K562 (cell line): Measurements from ENCODE around the gene AIG1. TPM values are rescaled to one million over a fixed set of nuclear protein-coding genes. Genes with fewer than 3 reads are reported as not detected.

ENCODE experiments used
- ATAC-seq: fragments of 200-7000 bp; cut with Tn5 transposase; 3 replicates; pipeline ENCODE4 v1.9.1; 2020; ENCODE audit warnings: moderate library complexity
- BruUV-seq: library from RNA; stranded (reverse); fragments of 400-500 nt; replicated peaks from 2 replicates; lab custom pipeline; 2021; lab: Mats Ljungman, UMichigan
- CTCF ChIA-PET: fragments of 300-600 bp; formaldehyde crosslinking; extraction: SDS; loops from one replicate; lab custom pipeline; 2021; ENCODE audit warnings: low intra/inter-chr PET ratio; lab: Yijun Ruan, JAX
- POLR2A ChIA-PET: fragments of 300-600, 350-650 bp; sonication (Branson Sonifier 250); formaldehyde crosslinking; extraction: SDS; loops from one replicate; lab custom pipeline; 2021; ENCODE audit warnings: antibody characterized with exemption, inconsistent platforms; lab: Yijun Ruan, JAX
- DNase-seq, 4 experiments: peaks; one replicate each; pipeline versions ENCODE4 v3.0.0 to v3.0.0-alpha.2; 2011 to 2018; ENCODE audit warnings: low spot score in 3 of 4, mixed read lengths in 3 of 4; ENCODE audit errors: extremely low read depth in 1 of 4
- FAIRE-seq: peaks from 2 replicates; lab custom pipeline; 2011; peaks lifted over from hg19 to GRCh38; lab: Jason Lieb, UNC
- H2AFZ ChIP-seq: 2 replicates; pipeline ENCODE4 v1.6.0; 2011; ENCODE audit warnings: low read depth, low read length, control low read depth, inconsistent platforms
- H3K27ac ChIP-seq: fragments of 200-600 bp; 3 replicates; pipeline ENCODE4 v1.8.0; 2011; ENCODE audit warnings: low read depth, mild to moderate bottlenecking, control low read depth, inconsistent platforms, low read length, moderate library complexity, mixed read lengths; ENCODE audit errors: extremely low read depth
- H3K27me3 ChIP-seq, 2 experiments: fragments of 300-600 bp in 1 of 2; 2 replicates in 1 of 2; 3 replicates in 1 of 2; pipeline versions ENCODE4 v1.6.0 to v1.8.0; 2011; ENCODE audit warnings: inconsistent platforms in 2 of 2, low read length in 2 of 2, mild to moderate bottlenecking in 1 of 2, mixed read lengths in 1 of 2, moderate library complexity in 1 of 2; ENCODE audit not compliant: control insufficient read depth in 2 of 2, insufficient read depth in 2 of 2
- H3K36me3 ChIP-seq: fragments of 300-600 bp; 3 replicates; pipeline ENCODE4 v1.8.0; 2011; ENCODE audit warnings: mild to moderate bottlenecking, low read length, inconsistent platforms; ENCODE audit not compliant: control insufficient read depth, insufficient read depth
- H3K4me1 ChIP-seq, 2 experiments: fragments of 200-600 bp in 1 of 2; replicated peaks in 1 of 2; 2 replicates in 1 of 2; 3 replicates in 1 of 2; pipeline versions ENCODE4 v1.5.1 to v1.8.0; 2011; ENCODE audit warnings: inconsistent platforms in 2 of 2, low read length in 2 of 2, mild to moderate bottlenecking in 1 of 2, mixed read lengths in 1 of 2, moderate library complexity in 1 of 2; ENCODE audit not compliant: control insufficient read depth in 2 of 2, insufficient read depth in 2 of 2
- H3K4me2 ChIP-seq: 2 replicates; pipeline ENCODE4 v1.6.1; 2011; ENCODE audit warnings: low read length, control low read depth, inconsistent platforms, mixed read lengths; ENCODE audit not compliant: insufficient read depth
- H3K4me3 ChIP-seq: fragments of 200-600 bp; sonication (generic), shearing (Covaris generic); 2 replicates; pipeline ENCODE4 v1.5.1; 2016; ENCODE audit warnings: control low read depth, inconsistent platforms
- H3K79me2 ChIP-seq: fragments of 200-600 bp; 3 replicates; pipeline ENCODE4 v1.8.0; 2011; ENCODE audit warnings: low read length, inconsistent platforms; ENCODE audit not compliant: control insufficient read depth, insufficient read depth
- H3K9ac ChIP-seq, 2 experiments: 2 replicates each; pipeline versions ENCODE4 v1.6.0 to v1.6.1; 2011; ENCODE audit warnings: low read depth in 2 of 2, low read length in 2 of 2, control low read depth in 1 of 2, inconsistent platforms in 1 of 2, mild to moderate bottlenecking in 1 of 2, mixed read lengths in 1 of 2; ENCODE audit not compliant: insufficient read depth in 1 of 2
- H3K9me1 ChIP-seq: one replicate; pipeline ENCODE4 v1.6.0; 2011; ENCODE audit warnings: inconsistent platforms, mild to moderate bottlenecking, low read length, moderate library complexity; ENCODE audit not compliant: control insufficient read depth, insufficient read depth
- H3K9me3 ChIP-seq: replicated peaks from 2 replicates; pipeline ENCODE4 v1.5.1; 2011; ENCODE audit warnings: low read depth, low read length, inconsistent platforms; ENCODE audit not compliant: control insufficient read depth, insufficient read depth
- H4K20me1 ChIP-seq: replicated peaks from 2 replicates; pipeline ENCODE4 v1.6.1; 2011; ENCODE audit warnings: low read length, inconsistent platforms, mixed read lengths; ENCODE audit not compliant: control insufficient read depth, insufficient read depth
- AFF4 ChIP-seq: sonication (generic); formaldehyde crosslinking; IDR thresholded peaks from 2 replicates; pipeline ENCODE4 v1.8.0; 2023; ENCODE audit warnings: mild to moderate bottlenecking, missing genetic modification reagents
- BMI1 ChIP-seq: fragments of 150-350 bp; IDR thresholded peaks from 2 replicates; pipeline ENCODE4 v1.6.1; 2014; ENCODE audit warnings: low read length
- ETS2 ChIP-seq: IDR thresholded peaks from 2 replicates; pipeline ENCODE4 v1.6.1; 2016; ENCODE audit warnings: borderline replicate concordance, missing genetic modification characterization, mild to moderate bottlenecking, moderate library complexity, missing compliant biosample characterization; ENCODE audit not compliant: poor library complexity, severe bottlenecking
- KLF10 ChIP-seq: fragments of 250-450 bp; sonication (Bioruptor Pico); IDR thresholded peaks from 2 replicates; pipeline ENCODE4 v1.6.1; 2021; ENCODE audit warnings: matching md5 sums
- NR2C1 ChIP-seq, 2 experiments: fragments of 450-650 bp; IDR thresholded peaks; 2 replicates each; pipeline ENCODE4 v1.6.1; 2017; ENCODE audit warnings: mild to moderate bottlenecking in 2 of 2, antibody characterized with exemption in 1 of 2, inconsistent platforms in 1 of 2, missing compliant biosample characterization in 1 of 2, missing genetic modification characterization in 1 of 2
- NRF1 ChIP-seq, 2 experiments: fragments of 450-650 bp; IDR thresholded peaks in 1 of 2; conservative IDR thresholded peaks in 1 of 2; 2 replicates each; pipeline ENCODE4 v1.6.1; 2014; ENCODE audit warnings: mild to moderate bottlenecking in 2 of 2
- RBM14 ChIP-seq: fragments of 200-400 bp; formaldehyde crosslinking; IDR thresholded peaks from 2 replicates; pipeline ENCODE4 v1.6.1; 2018; ENCODE audit warnings: low read depth, mild to moderate bottlenecking, low read length, moderate library complexity, borderline replicate concordance; ENCODE audit not compliant: insufficient read depth
- SP1 ChIP-seq: sonication (generic); formaldehyde crosslinking; IDR thresholded peaks from 2 replicates; pipeline ENCODE4 v1.8.1; 2022; ENCODE audit warnings: mild to moderate bottlenecking, missing genetic modification reagents
- ZNF217 ChIP-seq: sonication (generic); formaldehyde crosslinking; IDR thresholded peaks from 2 replicates; pipeline ENCODE4 v1.8.0; 2022; ENCODE audit warnings: mild to moderate bottlenecking, missing genetic modification reagents
- ZNF395 ChIP-seq: fragments of 200-800 bp; sonication (Bioruptor generic); IDR thresholded peaks from 2 replicates; pipeline ENCODE4 v1.6.1; 2017; ENCODE audit warnings: missing genetic modification characterization, missing compliant biosample characterization
- WGBS: fragments of 100-300 bp; shearing (Covaris generic); methylation state at CpG from one replicate; pipeline ENCODE4 v1.1.6; 2016; ENCODE audit warnings: low coverage, mixed read lengths; ENCODE audit not compliant: insufficient coverage; ENCODE audit errors: missing lambda C conversion rate; 5-methylcytosine and 5-hydroxymethylcytosine counted together
- in situ Hi-C: fragments of 300-500 bp; cut with MboI; formaldehyde crosslinking; loops from 4 replicates; pipeline ENCODE4 v1.15.0; 2018; ENCODE audit warnings: inconsistent platforms, mixed read lengths
- intact Hi-C: fragments of 100-400 bp; cut with micrococcal nuclease; formaldehyde crosslinking; loops from 2 replicates; pipeline ENCODE4 v1.14.2; 2022
- polyA plus RNA-seq, 8 experiments: library from polyadenylated mRNA; depleted of rRNA in 4 of 8; stranded (reverse) in 5 of 8; unstranded in 3 of 8; fragments of >200 nt; fragmentation: Nextera tagmentation in 2 of 8; fragmentation: Illumina TruSeq in 1 of 8; extraction: Ambion mirVana in 2 of 8; extraction: Trizol in 1 of 8; gene quantifications; 2 replicates each; pipeline versions ENCODE4 v1.2.1 to v1.2.3, GENCODE V29; 2011 to 2014; ENCODE audit warnings: inconsistent platforms in 1 of 8, missing spikeins in 1 of 8
- total RNA-seq, 7 experiments: library from RNA; depleted of rRNA in 6 of 7; stranded (reverse); fragments of >200 nt in 6 of 7; fragmentation: Illumina TruSeq in 2 of 7; extraction: Trizol in 2 of 7; gene quantifications; 2 replicates each; pipeline versions ENCODE4 v1.2.1 to v1.2.3, GENCODE V29; 2011 to 2021; ENCODE audit warnings: low replicate concordance in 1 of 7

Gene AIG1
- total and polyA plus RNA-seq, 9 of the 15 experiments (the other 6 are each of a cell fraction or from before 2014, with no cell fraction given) = 74.8 to 333 (median 127) TPM

- WGBS = 89% methylated on average over 2 of the region's 2 CpGs
- ChIA-PET CTCF (no interaction called here), POLR2A (no interaction called here)
- Histone ChIP-seq H3K9me1 (no peaks in the 10 kb centered on the region), H2AFZ (no peak overlapping the region), H3K9ac (no peak overlapping the region), H3K27me3 (no peaks in the 10 kb centered on the region), H3K4me3 (no peak overlapping the region), H3K36me3 (peaks cover 23% of the 10 kb centered on the region; the same call in 2 of the 3 replicates), H3K4me2 (no peak overlapping the region), H3K4me1 (no peaks in the 10 kb centered on the region), H3K27ac (no peak overlapping the region), H3K9me3 (0 out of 2 replicates have a peak, but pooled peaks cover 2% of the 10 kb centered on the region), H3K79me2 (no peaks in the 10 kb centered on the region), H4K20me1 (no peaks in the 10 kb centered on the region)
- TF ChIP-seq BMI1 (no peak), ETS2 (tag) (no peak), KLF10 (no peak), ZNF395 (CRISPR knock-in tag) (no peak), SP1 (CRISPR knock-in tag) (no peak), RBM14 (no peak), NR2C1 (IDR thresholded peaks at IDR 0.05) (no peak), NR2C1 (tag; IDR thresholded peaks at IDR 0.05) (no peak), ZNF217 (CRISPR knock-in tag) (no peak), AFF4 (CRISPR knock-in tag) (no peak), NRF1 (conservative IDR thresholded peaks at IDR 0.05 in 1 of 2, IDR thresholded peaks at IDR 0.05 in 1 of 2) (no peak)
- BruUV-seq = no TSS peak
- intact Hi-C loops (no loop called here), in situ Hi-C loops (no loop called here)
- ATAC-seq (no peak), DNase-seq (no peak), FAIRE-seq (no peak)
These were observed 80.8 kb downstream of the AIG1 start for GRCh38 chr6:143141442-143141841.
